NK-92 (cell line): ENCODE measurements around the gene PHLDB2.

Experiments
- DNase-seq: peaks from one replicate; lab custom pipeline; 2025; ENCODE audit not compliant: unreplicated experiment; lab: John Stamatoyannopoulos, UW

PHLDB2 gene

GRCh38 chr3:111850537-111850936 is 8.5 kb upstream of the PHLDB2 start:
- DNase-seq: no peak

GRCh38 chr3:111851511-111851954 is 7.5 kb upstream of the PHLDB2 start:
- DNase-seq: no peak

GRCh38 chr3:111852540-111852939 is 6.5 kb upstream of the PHLDB2 start:
- DNase-seq: no peak

- DNase-seq: no peak
These were observed 6.0 kb upstream of the PHLDB2 start for GRCh38 chr3:111853068-111853467.

- DNase-seq: no peak
These were observed 4.1 kb upstream of the PHLDB2 start for GRCh38 chr3:111854990-111855389.

- DNase-seq: no peak
These were observed 2.6 kb upstream of the PHLDB2 start for GRCh38 chr3:111856501-111856900.

GRCh38 chr3:111857474-111857873 is 1.6 kb upstream of the PHLDB2 start:
- no peak for DNase-seq

- DNase-seq: no peak
These were observed 423 bp upstream of the PHLDB2 start for GRCh38 chr3:111858642-111859041.

- no peak for DNase-seq
These were observed 1.2 kb downstream of the PHLDB2 start for GRCh38 chr3:111859974-111860859.

- DNase-seq: no peak
These were observed 2.3 kb downstream of the PHLDB2 start for GRCh38 chr3:111861391-111861790.

- no peak for DNase-seq
These were observed 3.4 kb downstream of the PHLDB2 start for GRCh38 chr3:111862415-111862814.

- DNase-seq: no peak
These were observed 3.9 kb downstream of the PHLDB2 start for GRCh38 chr3:111862974-111863373.

- DNase-seq: no peak
These were observed 5.1 kb downstream of the PHLDB2 start for GRCh38 chr3:111863942-111864694.

- no peak for DNase-seq
These were observed 6.0 kb downstream of the PHLDB2 start for GRCh38 chr3:111864821-111865656.

GRCh38 chr3:111867889-111868426 is 8.9 kb downstream of the PHLDB2 start:
- no peak for DNase-seq

GRCh38 chr3:111870620-111871019 is 11.6 kb downstream of the PHLDB2 start:
- DNase-seq: no peak

GRCh38 chr3:111871809-111872623 is 13.0 kb downstream of the PHLDB2 start:
- no peak for DNase-seq

- no peak for DNase-seq
These were observed 13.9 kb downstream of the PHLDB2 start for GRCh38 chr3:111872979-111873378.

GRCh38 chr3:111874177-111874820 is 15.2 kb downstream of the PHLDB2 start:
- no peak for DNase-seq

GRCh38 chr3:111881480-111881879 is 22.4 kb downstream of the PHLDB2 start:
- DNase-seq: no peak
